Ectodermal cell (in vitro differentiated cells): ENCODE measurements around the gene KRT86.
"Not testable (repeated sequence)": the region's sequence is repeated elsewhere in the genome, so short reads cannot be mapped to it uniquely, and the experiment has no call there.

Source experiments
- H3K27ac ChIP-seq: 2 replicates; pipeline ENCODE4 v1.7.0; 2013; ENCODE audit warnings: mild to moderate bottlenecking, low read depth, low read length; ENCODE audit not compliant: insufficient read depth, poor library complexity, severe bottlenecking
- H3K27me3 ChIP-seq: 2 replicates; pipeline ENCODE4 v1.7.0; 2013; ENCODE audit warnings: mild to moderate bottlenecking, low read length; ENCODE audit not compliant: insufficient read depth, control insufficient read depth, poor library complexity, severe bottlenecking
- H3K36me3 ChIP-seq: one replicate; pipeline ENCODE4 v1.7.0; 2013; ENCODE audit warnings: low read length; ENCODE audit not compliant: control insufficient read depth, insufficient read depth
- H3K4me1 ChIP-seq: one replicate; pipeline ENCODE4 v1.7.0; 2013; ENCODE audit warnings: low read length; ENCODE audit not compliant: control insufficient read depth, insufficient read depth
- H3K4me3 ChIP-seq: 2 replicates; pipeline ENCODE4 v1.7.0; 2013; ENCODE audit warnings: low read depth, low read length, control low read depth; ENCODE audit not compliant: insufficient read depth
- H3K9me3 ChIP-seq: 2 replicates; pipeline ENCODE4 v1.7.0; 2013; ENCODE audit warnings: mild to moderate bottlenecking, low read length, moderate library complexity; ENCODE audit not compliant: control insufficient read depth
- WGBS, 2 experiments: methylation state at CpG; one replicate each; pipeline ENCODE4 v1.1.7; 2013; ENCODE audit warnings: missing lambda C conversion rate in 2 of 2; 5-methylcytosine and 5-hydroxymethylcytosine counted together

KRT86 gene

GRCh38 chr12:52238916-52239646 lies 35.4 kb upstream of the KRT86 start:
- H3K27me3 ChIP-seq = peaks cover 6% of the 10 kb centered on the region
- H3K9me3 ChIP-seq = no peaks in the 10 kb centered on the region
- H3K27ac ChIP-seq = no peak overlapping the region
- H3K36me3 ChIP-seq = no peaks in the 10 kb centered on the region
- no peaks in the 10 kb centered on the region for H3K4me1 ChIP-seq
- 94 to 96% methylated on average over 7 of the region's 7 CpGs for WGBS, 2 experiments
- no peak overlapping the region for H3K4me3 ChIP-seq

GRCh38 chr12:52239767-52240166 lies 34.7 kb upstream of the KRT86 start:
- H3K4me1 ChIP-seq = no peaks in the 10 kb centered on the region
- no peaks in the 10 kb centered on the region for H3K9me3 ChIP-seq
- no peak overlapping the region for H3K27ac ChIP-seq
- peaks cover 3% of the 10 kb centered on the region for H3K27me3 ChIP-seq
- no peak overlapping the region for H3K4me3 ChIP-seq
- H3K36me3 ChIP-seq = no peaks in the 10 kb centered on the region
- 89 to 91% methylated on average over 2 of the region's 2 CpGs for WGBS, 2 experiments

- H3K9me3 ChIP-seq, H3K36me3 ChIP-seq, H3K27ac ChIP-seq, H3K27me3 ChIP-seq, H3K4me1 ChIP-seq, H3K4me3 ChIP-seq: not testable (repeated sequence)
- 89 to 93% methylated on average over 6 of the region's 6 CpGs for WGBS, 2 experiments
Measured at GRCh38 chr12:52240247-52240646, 34.2 kb upstream of the KRT86 start.

- WGBS, 2 experiments = 85% methylated on average over 11 of the region's 11 CpGs
- Histone ChIP-seq H3K27ac (no peak overlapping the region), H3K27me3 (no peaks in the 10 kb centered on the region), H3K9me3 (no peaks in the 10 kb centered on the region), H3K36me3 (no peaks in the 10 kb centered on the region), H3K4me1 (no peaks in the 10 kb centered on the region), H3K4me3 (no peak overlapping the region)
Measured at GRCh38 chr12:52241205-52241842, 33.1 kb upstream of the KRT86 start.

- 95 to 96% methylated on average over 11 of the region's 11 CpGs for WGBS, 2 experiments
Measured at GRCh38 chr12:52242442-52243258, 31.8 kb upstream of the KRT86 start.

GRCh38 chr12:52243259-52243855 lies 31.1 kb upstream of the KRT86 start:
- H3K4me3 ChIP-seq = no peak overlapping the region
- H3K4me1 ChIP-seq = no peaks in the 10 kb centered on the region
- WGBS, 2 experiments = 74 to 84% methylated on average over 5 of the region's 5 CpGs
- no peaks in the 10 kb centered on the region for H3K9me3 ChIP-seq
- H3K36me3 ChIP-seq = no peaks in the 10 kb centered on the region
- no peak overlapping the region for H3K27ac ChIP-seq
- peaks cover under 1% of the 10 kb centered on the region for H3K27me3 ChIP-seq

More at GRCh38 chr12:52242442-52243258, 31.8 kb upstream of the KRT86 start:
- H3K9me3 ChIP-seq = no peaks in the 10 kb centered on the region
- no peaks in the 10 kb centered on the region for H3K27me3 ChIP-seq
- no peak overlapping the region for H3K4me3 ChIP-seq
- no peak overlapping the region for H3K27ac ChIP-seq
- H3K36me3 ChIP-seq = no peaks in the 10 kb centered on the region
- no peaks in the 10 kb centered on the region for H3K4me1 ChIP-seq

- 82% methylated on average over 12 of the region's 12 CpGs for WGBS, 2 experiments
- H3K9me3 ChIP-seq = no peaks in the 10 kb centered on the region
- no peak overlapping the region for H3K4me3 ChIP-seq
- H3K27ac ChIP-seq = no peak overlapping the region
- H3K36me3 ChIP-seq = no peaks in the 10 kb centered on the region
- H3K27me3 ChIP-seq = peaks cover 7% of the 10 kb centered on the region
- no peaks in the 10 kb centered on the region for H3K4me1 ChIP-seq
Measured at GRCh38 chr12:52243856-52244614, 30.4 kb upstream of the KRT86 start.

- Histone ChIP-seq H3K36me3 (no peaks in the 10 kb centered on the region), H3K4me1 (no peaks in the 10 kb centered on the region), H3K4me3 (no peak overlapping the region), H3K27ac (no peak overlapping the region), H3K9me3 (no peaks in the 10 kb centered on the region), H3K27me3 (peaks cover 13% of the 10 kb centered on the region)
- WGBS, 2 experiments = 88 to 93% methylated on average over 3 of the region's 3 CpGs
Measured at GRCh38 chr12:52244615-52244994, 29.8 kb upstream of the KRT86 start.

GRCh38 chr12:52245259-52245961 lies 29.0 kb upstream of the KRT86 start:
- 93 to 96% methylated on average over 20 of the region's 20 CpGs for WGBS, 2 experiments
- Histone ChIP-seq H3K4me3 (no peak overlapping the region), H3K27me3 (peaks cover 21% of the 10 kb centered on the region), H3K4me1 (no peaks in the 10 kb centered on the region), H3K9me3 (no peaks in the 10 kb centered on the region), H3K27ac (no peak overlapping the region), H3K36me3 (no peaks in the 10 kb centered on the region)
